Right ventricle myocardium inferior (tissue), 1 donor: ENCODE results near the gene TNNI3. TPM values are rescaled to one million over a fixed set of nuclear protein-coding genes. Genes with fewer than 3 reads are reported as not detected.
"Not testable (repeated sequence)": the region's sequence is repeated elsewhere in the genome, so short reads cannot be mapped to it uniquely, and the experiment has no call there.

Experiments used
- ATAC-seq: fragments of 200-7000 bp; cut with Tn5 transposase; one replicate; pipeline ENCODE4 v1.9.1; 2020; ENCODE audit warnings: mild to moderate bottlenecking, moderate library complexity
- DNase-seq: peaks from one replicate; pipeline ENCODE4 v3.0.0; 2021; ENCODE audit errors: missing footprints
- intact Hi-C: fragments of 100-400 bp; cut with DNase I; formaldehyde crosslinking; loops from one replicate; pipeline ENCODE4 v1.11.0; 2022
- total RNA-seq: library from RNA; stranded (reverse); fragmentation: NEBNext Ultra II Directional; extraction: Animal tissue kit (Norgen Biotek cat#: 25700); gene quantifications from one replicate; pipeline ENCODE4 v1.2.1, GENCODE V29; 2021
- donor health status: DM: no; HTN: yes; CAD: no; lungs with severe emphysema.

TNNI3 gene
- total RNA-seq, 1 donor from 2014 or later, result 4,708 TPM

DNA sequence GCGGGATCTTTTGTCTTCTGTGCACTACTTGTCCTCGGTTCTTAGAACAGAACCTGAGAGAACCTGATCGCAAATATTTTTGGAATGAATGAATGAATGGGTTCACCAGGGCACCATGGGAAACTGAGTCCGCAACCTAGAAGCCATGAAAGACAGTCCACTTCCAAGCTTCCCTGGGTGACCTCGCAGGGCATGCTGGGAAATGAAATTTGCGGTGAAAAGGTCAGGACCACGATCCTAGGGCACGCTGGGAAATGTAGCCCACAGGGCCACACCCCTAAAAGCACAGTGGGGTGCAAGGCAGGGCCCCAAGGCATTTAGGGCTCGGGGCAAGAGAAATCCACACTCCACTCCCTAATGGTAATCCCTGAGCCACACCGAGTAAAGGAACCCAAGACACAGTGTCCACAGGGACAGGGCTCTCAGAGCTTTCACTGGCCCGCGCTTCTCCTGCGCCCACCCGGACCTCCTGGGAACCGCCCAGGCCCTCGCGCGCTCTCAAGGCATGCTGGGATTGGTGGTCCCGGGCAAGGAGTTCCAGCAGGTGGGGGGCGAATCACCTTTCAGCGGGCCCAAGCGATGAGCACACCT, 39.0 kb downstream of the TNNI3 start:
- intact Hi-C loops, result loop anchor here (5.0 kb wide), 1 partner anchor 39 kb away; the partner anchor contains the start of gene TNNI3
- DNase-seq (peak; percentile 66), ATAC-seq (peak; percentile 24)

DNA sequence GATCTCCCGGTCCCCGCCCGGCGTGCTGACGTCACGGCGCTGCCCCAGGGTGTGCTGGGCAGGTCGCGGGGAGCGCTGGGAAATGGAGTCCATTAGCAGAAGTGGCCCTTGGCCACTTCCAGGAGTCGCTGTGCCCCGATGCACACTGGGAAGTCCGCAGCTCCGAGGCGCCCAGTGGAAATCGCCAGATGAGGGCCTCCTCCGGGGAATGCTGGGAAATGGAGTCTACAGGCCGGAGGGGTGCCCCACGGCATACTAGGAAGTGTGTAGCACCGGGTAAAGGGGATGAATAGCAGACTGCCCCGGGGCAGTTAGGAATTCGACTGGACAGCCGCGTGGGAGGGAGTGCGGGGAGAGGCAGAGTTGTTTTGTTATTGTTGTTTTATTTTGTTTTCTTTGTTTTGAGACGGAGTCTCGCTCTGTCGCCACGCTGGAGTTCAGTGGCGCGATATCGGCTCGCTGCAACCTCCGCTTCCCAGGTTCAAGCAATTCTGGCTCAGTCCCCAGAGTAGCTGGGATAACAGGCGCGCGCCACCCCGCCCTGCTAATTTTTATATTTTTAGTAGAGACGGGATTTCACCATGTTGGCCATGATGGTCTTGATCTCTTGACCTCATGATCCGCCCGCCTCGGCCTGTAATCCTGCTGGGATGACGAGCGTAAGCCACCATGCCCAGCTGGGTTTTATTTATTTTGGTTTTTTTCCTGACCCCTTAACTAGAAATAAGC, 39.7 kb downstream of the TNNI3 start:
- peak; percentile 87 for ATAC-seq
- DNase-seq, result peak; percentile 100
- intact Hi-C loops, result loop anchor here (5.0 kb wide), 1 partner anchor 39 kb away; the partner anchor contains the start of gene TNNI3

DNA sequence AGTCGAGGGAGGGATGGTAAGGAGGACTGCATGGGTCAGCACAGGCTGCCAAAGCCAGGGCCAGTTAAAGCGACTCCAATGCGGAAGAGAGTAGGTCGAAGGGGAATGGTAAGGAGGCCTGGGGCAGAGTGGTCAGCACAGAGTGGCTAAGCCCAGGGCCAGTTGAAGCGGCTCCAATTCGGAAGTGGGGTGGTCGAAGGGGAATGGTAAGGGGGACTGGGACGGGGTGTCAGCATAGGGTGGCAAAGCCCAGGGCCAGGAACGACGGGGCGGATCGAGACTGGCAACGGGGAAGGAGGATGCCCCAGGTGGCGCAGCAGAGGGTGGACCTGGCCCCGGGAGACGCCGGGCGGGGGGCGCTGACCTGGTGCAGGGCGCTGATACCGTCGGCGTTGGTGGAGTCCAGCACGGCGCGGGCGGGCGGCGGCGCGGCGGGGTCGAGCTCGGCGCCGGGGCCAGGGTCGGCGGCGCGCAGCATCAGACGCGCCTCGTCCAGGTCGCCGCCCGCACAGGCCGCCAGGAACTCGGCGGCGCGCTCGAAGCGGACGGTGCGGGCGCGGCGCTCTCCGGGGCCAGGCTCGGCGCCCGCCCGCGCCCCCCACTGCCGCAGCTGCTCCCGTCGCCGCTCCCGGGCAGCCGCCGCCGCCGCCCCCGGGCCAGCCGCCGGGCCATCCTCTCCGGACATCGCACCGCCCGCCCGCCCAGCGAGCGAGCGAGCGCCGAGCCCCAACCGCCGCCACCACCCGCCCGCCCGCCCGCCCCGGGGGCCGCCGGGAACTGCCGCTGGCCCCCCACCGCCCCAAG, 40.5 kb downstream of the TNNI3 start, which contains the start of gene PPP1R12C:
PPP1R12C (minus strand) TSS at position 779 of the 804 bp plus-strand sequence; CDS start at position 685, 94 bp downstream.
- ATAC-seq, result no peak
- DNase-seq, result no peak
- intact Hi-C loops, result loop anchor here (5.0 kb wide), 1 partner anchor 40 kb away; the partner anchor contains the start of gene TNNI3

DNA sequence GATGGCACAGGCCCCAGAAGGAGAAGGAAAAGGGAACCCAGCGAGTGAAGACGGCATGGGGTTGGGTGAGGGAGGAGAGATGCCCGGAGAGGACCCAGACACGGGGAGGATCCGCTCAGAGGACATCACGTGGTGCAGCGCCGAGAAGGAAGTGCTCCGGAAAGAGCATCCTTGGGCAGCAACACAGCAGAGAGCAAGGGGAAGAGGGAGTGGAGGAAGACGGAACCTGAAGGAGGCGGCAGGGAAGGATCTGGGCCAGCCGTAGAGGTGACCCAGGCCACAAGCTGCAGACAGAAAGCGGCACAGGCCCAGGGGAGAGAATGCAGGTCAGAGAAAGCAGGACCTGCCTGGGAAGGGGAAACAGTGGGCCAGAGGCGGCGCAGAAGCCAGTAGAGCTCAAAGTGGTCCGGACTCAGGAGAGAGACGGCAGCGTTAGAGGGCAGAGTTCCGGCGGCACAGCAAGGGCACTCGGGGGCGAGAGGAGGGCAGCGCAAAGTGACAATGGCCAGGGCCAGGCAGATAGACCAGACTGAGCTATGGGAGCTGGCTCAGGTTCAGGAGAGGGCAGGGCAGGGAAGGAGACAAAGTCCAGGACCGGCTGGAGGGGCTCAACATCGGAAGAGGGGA, 41.2 kb downstream of the TNNI3 start:
- peak; percentile 87 for DNase-seq
- peak; percentile 27 for ATAC-seq
- intact Hi-C loops, result loop anchor here (5.0 kb wide), 1 partner anchor 41 kb away; the partner anchor contains the start of gene TNNI3

DNA sequence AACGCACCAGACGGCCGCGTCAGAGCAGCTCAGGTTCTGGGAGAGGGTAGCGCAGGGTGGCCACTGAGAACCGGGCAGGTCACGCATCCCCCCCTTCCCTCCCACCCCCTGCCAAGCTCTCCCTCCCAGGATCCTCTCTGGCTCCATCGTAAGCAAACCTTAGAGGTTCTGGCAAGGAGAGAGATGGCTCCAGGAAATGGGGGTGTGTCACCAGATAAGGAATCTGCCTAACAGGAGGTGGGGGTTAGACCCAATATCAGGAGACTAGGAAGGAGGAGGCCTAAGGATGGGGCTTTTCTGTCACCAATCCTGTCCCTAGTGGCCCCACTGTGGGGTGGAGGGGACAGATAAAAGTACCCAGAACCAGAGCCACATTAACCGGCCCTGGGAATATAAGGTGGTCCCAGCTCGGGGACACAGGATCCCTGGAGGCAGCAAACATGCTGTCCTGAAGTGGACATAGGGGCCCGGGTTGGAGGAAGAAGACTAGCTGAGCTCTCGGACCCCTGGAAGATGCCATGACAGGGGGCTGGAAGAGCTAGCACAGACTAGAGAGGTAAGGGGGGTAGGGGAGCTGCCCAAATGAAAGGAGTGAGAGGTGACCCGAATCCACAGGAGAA, 42.0 kb downstream of the TNNI3 start:
- intact Hi-C loops, result loop anchor here (5.0 kb wide), 1 partner anchor 42 kb away; the partner anchor contains the start of gene TNNI3
- ATAC-seq, result no peak
- no peak for DNase-seq

DNA sequence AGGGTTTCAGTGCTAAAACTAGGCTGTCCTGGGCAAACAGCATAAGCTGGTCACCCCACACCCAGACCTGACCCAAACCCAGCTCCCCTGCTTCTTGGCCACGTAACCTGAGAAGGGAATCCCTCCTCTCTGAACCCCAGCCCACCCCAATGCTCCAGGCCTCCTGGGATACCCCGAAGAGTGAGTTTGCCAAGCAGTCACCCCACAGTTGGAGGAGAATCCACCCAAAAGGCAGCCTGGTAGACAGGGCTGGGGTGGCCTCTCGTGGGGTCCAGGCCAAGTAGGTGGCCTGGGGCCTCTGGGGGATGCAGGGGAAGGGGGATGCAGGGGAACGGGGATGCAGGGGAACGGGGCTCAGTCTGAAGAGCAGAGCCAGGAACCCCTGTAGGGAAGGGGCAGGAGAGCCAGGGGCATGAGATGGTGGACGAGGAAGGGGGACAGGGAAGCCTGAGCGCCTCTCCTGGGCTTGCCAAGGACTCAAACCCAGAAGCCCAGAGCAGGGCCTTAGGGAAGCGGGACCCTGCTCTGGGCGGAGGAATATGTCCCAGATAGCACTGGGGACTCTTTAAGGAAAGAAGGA, 42.9 kb downstream of the TNNI3 start:
- no peak for ATAC-seq
- intact Hi-C loops, result loop anchor here (5.0 kb wide), 1 partner anchor 43 kb away; the partner anchor contains the start of gene TNNI3
- no peak for DNase-seq

DNA sequence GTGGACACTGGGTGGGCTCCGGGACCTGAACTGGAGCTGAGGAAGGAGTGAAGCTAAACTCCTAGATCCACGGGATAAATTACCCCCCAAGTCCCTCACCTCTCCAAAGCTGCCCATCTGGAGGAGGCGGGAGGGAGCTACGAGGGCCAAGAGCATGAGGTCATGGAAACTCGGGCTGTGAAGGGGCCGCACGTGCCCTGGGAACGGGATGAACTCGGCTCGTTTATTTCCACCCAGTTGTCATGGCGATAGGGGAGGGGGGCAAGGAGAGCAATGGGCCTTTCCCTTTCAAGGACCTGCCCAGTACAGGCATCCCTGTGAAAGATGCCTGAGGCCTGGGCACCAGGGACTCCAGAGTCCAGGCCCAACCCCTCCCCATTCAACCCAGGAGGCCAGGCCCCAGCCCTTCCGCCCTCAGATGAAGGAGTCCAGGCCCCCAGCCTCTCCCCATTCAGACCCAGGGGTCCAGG, 43.9 kb downstream of the TNNI3 start:
- peak; percentile 67 for ATAC-seq
- intact Hi-C loops, result loop anchor here (2.0 kb wide), 2 partner anchors 27 to 51 kb away; partner anchors contain the start of gene RDH13

DNA sequence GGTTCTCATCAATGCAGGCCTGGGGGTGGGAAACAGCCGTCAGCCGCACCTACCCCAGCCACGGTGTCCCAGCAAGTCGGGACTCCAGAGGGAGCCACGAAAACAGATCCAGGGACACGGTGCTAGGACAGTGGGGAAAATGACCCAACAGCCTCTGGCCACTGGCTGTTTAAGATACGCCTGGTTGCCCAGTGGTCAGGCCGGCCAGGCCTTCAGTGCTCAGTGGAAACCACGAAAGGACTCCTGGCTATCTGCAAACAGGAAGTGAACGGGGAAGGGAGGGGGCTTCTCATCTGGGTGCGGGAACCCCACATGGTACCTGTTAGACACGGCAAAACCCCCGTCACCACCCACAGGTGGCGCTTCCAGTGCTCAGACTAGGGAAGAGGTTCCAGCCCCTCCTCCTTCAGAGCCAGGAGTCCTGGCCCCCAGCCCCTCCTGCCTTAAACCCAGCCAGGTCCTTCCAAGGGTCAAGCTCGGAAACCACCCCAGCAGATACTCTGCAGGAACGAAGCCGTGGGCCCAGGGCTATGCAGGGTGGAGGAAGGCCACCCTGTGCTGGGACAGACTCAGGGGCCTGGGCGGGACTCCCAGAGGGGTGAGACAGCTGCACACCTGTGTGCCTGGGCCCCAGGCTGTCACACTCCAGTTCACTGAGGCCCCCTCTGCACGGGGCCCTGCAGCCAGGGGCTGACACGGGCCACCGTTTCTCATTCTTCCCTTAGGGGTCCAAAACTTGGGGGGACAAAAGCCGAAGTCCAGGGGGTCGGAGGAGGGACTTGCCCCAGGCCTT, 44.6 kb downstream of the TNNI3 start:
- intact Hi-C loops, result loop anchor here (2.0 kb wide), 2 partner anchors 26 to 50 kb away; partner anchors contain the start of gene RDH13
- ATAC-seq (no peak), DNase-seq (peak; percentile 53)

More for the DNA sequence above, 43.9 kb downstream of the TNNI3 start:
- peak; percentile 91 for DNase-seq

DNA sequence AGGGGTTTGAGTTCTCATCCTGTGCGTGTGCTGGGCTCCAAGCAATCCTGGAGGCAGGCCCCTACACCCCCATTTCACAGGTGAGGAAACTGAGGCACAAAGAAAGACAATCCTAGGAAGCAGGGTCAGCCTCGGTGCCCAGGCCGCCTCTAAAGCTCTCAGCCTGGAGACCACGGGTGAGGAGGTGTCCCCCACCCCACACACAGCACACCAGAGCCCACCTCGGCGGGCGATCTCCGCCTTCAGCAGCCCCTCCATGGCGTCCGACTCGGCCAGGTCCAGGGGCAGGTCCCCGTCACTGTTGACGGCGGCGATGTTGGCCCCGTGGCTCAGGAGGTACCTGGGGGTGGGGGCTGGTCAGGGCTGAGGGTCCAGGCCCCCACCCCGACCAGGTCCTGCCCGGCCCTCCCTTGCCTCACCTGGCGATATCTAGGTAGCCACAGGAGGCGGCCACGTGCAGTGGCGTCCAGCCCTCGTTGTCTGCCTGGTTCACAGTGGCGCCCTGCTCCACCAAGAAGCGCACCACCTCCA, 45.2 kb downstream of the TNNI3 start:
- DNase-seq, result no peak
- intact Hi-C loops, result loop anchor here (2.0 kb wide), 2 partner anchors 26 to 50 kb away; partner anchors contain the start of gene RDH13
- no peak for ATAC-seq

DNA sequence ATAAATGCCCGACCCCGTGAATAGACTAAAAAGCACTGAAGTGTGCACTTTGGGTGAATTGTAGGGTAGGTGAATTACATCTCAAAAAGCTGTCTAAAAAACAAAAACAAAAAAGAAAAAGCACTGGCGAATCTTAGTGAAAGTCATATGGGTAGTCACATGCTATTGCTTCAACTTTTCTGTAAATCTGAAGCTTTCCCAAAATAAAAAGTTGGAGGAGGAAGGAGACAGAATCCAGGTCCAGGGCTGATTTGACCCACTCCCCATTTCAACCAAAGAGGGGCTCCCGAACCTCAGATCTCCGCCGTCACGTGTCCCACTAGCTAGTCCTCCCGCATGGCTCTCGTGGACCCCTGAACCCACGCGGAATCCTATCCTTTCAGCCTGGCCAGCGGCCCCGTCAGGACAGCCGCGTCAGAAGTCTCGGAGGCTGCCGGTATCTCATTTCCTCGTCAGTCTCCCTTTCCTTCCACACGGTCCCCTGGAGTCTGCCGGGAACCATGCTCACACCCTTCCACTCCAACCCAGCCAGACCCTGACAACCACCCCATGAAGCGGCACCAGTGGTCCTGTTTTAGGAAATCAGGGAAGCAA, 46.2 kb downstream of the TNNI3 start:
- no peak for DNase-seq
- ATAC-seq, result no peak
- intact Hi-C loops, result no loop called here

DNA sequence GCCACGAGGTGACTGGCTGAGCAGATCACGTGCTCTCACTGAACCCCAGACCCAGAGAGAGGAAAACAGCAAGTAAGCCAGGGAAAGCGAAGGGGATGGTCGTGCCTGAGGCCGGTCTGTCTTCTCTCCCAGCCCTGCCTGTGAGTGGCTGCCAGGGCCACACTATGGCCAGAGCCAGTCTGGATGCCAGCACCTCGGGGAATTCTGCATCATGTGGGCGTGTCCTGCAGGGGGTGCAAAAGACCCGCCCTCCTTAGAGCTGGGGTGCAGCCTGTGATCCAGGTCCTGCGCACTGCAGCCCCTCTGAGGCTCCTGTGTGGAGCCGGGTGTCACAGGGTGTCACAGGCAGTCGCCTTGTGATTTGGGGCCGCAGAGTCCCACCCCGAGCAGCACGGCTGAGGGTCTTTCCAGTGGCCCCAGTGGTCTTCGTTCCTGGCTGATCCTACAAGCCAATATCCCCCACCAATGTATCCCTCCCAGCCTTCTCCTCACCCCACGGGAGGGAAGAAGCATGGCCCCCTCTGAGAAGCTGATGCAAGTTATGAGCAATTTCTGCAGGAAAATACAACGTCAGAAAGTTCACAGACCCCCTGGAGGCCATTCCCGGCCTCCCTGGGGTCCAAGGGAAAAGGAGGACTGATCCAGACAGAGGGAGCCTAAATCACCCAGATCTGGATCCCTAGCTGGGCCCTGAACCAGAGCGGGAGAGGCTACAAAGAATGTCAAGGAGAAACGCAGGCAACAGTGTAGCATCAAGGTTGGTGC, 47.8 kb downstream of the TNNI3 start:
- ATAC-seq, result no peak
- intact Hi-C loops, result no loop called here
- no peak for DNase-seq

DNA sequence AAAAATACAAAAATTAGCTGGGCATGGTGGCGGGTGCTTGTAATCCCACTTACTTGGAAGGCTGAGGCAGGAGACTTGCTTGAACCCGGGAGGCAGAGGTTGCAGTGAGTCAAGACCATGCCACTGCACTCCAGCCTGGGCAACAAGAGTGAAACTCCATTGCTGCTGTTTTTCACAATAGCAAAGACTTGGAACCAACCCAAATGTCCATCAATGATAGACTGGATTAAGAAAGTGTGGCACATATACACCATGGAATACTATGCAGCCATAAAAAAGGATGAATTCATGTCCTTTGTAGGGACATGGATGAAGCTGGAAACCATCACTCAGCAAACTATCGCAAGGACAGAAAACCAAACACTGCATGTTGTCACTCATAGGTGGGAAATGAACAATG, 50.3 kb downstream of the TNNI3 start:
- DNase-seq, ATAC-seq, intact Hi-C loops: not testable (repeated sequence)

DNA sequence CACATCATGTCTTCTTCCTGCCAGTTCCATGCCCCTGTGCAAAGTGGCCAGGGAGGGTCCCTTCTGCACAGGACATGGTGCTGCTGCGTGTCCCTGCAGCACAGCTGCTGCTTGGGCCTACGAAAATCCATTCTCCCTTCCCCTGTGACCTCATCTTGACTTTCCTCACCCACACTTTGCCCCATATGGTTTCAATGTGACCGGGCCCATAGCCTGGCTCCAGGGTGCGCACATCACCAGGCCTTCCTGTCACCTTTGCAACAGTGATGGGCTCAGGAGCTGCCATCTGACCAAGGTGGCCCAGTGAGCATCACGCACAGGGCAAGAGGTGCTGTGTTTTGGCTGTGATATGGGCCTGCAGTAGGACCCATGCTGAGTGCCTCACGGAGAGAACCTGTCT, 50.9 kb downstream of the TNNI3 start:
- ATAC-seq, result no peak
- DNase-seq, result no peak
- intact Hi-C loops, result no loop called here

DNA sequence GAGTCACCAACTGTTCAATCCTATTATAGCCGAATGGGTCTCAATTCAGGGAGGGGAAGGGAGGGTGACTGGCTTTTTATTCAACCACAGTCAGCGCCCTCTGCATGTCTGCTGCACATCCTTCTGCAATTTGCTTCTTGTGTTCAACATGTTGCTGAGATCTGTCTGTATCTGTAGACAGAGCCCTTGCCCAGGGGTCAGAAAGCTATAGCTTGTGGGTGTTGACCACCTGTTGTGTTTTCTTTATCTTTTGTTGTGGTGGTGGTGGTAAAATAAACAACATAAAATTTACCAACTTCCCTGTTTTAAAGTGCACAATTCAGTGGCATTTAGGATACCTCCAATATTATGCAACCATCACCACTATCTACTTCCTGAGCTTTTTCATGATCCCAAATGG, 52.3 kb downstream of the TNNI3 start:
- intact Hi-C loops, result no loop called here
- ATAC-seq (no peak), DNase-seq (no peak)

DNA sequence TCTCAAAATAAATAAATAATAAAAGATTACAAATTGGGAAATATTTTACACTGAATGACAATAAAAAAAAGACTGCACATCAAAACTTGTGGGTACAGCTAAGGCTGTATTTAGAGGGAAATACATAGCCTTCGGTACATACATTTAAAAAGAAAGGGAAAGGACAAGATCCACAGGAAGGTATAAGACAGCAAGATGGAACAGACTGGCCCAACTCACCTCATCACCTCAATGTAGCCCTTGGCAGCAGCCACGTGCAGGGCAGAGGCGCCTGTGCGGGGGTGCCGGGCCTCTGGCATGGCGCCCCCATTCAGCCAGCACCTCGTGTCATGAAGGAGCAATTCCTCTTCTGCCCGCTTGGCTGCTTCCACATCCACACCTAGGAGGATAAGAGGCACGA, 54.3 kb downstream of the TNNI3 start:
- intact Hi-C loops, result no loop called here
- DNase-seq, result no peak

More for the DNA sequence above, 54.3 kb downstream of the TNNI3 start:
- no peak for ATAC-seq
